Measurements from ENCODE around the gene TMEM74B. TPM values are rescaled to one million over a fixed set of nuclear protein-coding genes. Genes with fewer than 3 reads are reported as not detected.

The TMEM74B gene
- total and polyA plus RNA-seq, 9 of the 15 experiments (the other 6 are each of a cell fraction or from before 2014, with no cell fraction given), result 0.24 to 19.0 (median 7.5) TPM

DNA sequence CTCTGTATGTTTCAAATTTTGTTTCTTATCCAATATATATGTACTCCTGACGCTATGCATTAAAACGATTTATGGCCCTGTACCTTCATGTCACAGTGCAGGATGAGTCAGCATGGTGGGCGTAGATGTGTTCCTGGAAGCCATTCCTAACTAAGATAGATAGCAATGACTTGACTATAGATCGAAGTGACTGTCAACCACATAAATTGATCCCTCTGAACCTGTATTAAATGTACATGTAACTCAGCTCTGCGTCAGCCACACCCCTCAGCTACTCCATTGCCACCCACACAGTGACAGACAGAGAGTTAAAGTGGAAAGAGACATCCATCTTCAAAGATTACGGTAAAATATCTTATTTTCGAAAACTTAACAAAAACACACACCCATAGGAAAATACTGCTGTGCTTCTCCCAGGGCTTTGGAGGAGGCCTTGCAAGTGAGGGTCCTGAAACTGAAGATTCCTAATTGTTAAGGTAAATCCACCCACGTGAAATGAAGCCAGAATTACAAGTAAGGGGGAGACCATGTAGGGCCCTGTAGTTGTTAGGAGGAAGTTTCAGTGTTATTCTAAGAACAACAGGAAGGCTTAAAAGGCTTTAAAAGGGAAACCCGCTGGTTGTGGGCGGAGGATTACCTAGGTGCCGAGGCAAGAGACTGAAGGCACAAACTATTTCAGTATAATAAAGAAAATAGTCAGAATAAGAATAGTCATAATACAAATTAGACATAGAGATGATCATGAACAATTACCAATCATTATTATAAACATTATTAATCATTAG, 30.8 kb upstream of the TMEM74B start (continued):
- TF ChIP-seq, protein P1, sequence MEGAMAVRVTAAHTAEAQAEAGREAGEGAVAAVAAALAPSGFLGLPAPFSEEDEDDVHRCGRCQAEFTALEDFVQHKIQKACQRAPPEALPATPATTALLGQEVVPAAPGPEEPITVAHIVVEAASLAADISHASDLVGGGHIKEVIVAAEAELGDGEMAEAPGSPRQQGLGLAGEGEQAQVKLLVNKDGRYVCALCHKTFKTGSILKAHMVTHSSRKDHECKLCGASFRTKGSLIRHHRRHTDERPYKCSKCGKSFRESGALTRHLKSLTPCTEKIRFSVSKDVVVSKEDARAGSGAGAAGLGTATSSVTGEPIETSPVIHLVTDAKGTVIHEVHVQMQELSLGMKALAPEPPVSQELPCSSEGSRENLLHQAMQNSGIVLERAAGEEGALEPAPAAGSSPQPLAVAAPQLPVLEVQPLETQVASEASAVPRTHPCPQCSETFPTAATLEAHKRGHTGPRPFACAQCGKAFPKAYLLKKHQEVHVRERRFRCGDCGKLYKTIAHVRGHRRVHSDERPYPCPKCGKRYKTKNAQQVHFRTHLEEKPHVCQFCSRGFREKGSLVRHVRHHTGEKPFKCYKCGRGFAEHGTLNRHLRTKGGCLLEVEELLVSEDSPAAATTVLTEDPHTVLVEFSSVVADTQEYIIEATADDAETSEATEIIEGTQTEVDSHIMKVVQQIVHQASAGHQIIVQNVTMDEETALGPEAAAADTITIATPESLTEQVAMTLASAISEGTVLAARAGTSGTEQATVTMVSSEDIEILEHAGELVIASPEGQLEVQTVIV (CRISPR knock-in tag; IDR thresholded peaks at IDR 0.05; ENCODE audit: borderline replicate concordance), result no peak
- no peak for TF ChIP-seq ZBTB7A (IDR thresholded peaks at IDR 0.05; ENCODE audit: borderline replicate concordance, control insufficient read depth, low read depth, low read length)
- peak; percentile 92 for TF ChIP-seq EGR1 (conservative IDR thresholded peaks at IDR 0.05)
- no peak for TF ChIP-seq ZNF121 (CRISPR knock-in tag; conservative IDR thresholded peaks at IDR 0.05)
- TF ChIP-seq, protein P2, sequence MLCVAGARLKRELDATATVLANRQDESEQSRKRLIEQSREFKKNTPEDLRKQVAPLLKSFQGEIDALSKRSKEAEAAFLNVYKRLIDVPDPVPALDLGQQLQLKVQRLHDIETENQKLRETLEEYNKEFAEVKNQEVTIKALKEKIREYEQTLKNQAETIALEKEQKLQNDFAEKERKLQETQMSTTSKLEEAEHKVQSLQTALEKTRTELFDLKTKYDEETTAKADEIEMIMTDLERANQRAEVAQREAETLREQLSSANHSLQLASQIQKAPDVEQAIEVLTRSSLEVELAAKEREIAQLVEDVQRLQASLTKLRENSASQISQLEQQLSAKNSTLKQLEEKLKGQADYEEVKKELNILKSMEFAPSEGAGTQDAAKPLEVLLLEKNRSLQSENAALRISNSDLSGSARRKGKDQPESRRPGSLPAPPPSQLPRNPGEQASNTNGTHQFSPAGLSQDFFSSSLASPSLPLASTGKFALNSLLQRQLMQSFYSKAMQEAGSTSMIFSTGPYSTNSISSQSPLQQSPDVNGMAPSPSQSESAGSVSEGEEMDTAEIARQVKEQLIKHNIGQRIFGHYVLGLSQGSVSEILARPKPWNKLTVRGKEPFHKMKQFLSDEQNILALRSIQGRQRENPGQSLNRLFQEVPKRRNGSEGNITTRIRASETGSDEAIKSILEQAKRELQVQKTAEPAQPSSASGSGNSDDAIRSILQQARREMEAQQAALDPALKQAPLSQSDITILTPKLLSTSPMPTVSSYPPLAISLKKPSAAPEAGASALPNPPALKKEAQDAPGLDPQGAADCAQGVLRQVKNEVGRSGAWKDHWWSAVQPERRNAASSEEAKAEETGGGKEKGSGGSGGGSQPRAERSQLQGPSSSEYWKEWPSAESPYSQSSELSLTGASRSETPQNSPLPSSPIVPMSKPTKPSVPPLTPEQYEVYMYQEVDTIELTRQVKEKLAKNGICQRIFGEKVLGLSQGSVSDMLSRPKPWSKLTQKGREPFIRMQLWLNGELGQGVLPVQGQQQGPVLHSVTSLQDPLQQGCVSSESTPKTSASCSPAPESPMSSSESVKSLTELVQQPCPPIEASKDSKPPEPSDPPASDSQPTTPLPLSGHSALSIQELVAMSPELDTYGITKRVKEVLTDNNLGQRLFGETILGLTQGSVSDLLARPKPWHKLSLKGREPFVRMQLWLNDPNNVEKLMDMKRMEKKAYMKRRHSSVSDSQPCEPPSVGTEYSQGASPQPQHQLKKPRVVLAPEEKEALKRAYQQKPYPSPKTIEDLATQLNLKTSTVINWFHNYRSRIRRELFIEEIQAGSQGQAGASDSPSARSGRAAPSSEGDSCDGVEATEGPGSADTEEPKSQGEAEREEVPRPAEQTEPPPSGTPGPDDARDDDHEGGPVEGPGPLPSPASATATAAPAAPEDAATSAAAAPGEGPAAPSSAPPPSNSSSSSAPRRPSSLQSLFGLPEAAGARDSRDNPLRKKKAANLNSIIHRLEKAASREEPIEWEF (CRISPR knock-in tag; IDR thresholded peaks at IDR 0.05), result peak; percentile 82
- no peak for TF ChIP-seq CTBP1 (IDR thresholded peaks at IDR 0.05; ENCODE audit: borderline replicate concordance)
- TF ChIP-seq PPARD (CRISPR knock-in tag; IDR thresholded peaks at IDR 0.05), result no peak
- peak; percentile 79 for TF ChIP-seq SMARCA4 (IDR thresholded peaks at IDR 0.05)
- TF ChIP-seq NRF1 (conservative IDR thresholded peaks at IDR 0.05 in 1 of 2, IDR thresholded peaks at IDR 0.05 in 1 of 2), result no peak
- no peak for TF ChIP-seq ZNF785 (CRISPR knock-in tag; IDR thresholded peaks at IDR 0.05)
- no peak for TF ChIP-seq RUNX1 (IDR thresholded peaks at IDR 0.05; ENCODE audit: low read depth)
- TF ChIP-seq ARNT (IDR thresholded peaks at IDR 0.05), result no peak
- no peak for TF ChIP-seq HLTF (IDR thresholded peaks at IDR 0.05)
- TF ChIP-seq, protein P3, sequence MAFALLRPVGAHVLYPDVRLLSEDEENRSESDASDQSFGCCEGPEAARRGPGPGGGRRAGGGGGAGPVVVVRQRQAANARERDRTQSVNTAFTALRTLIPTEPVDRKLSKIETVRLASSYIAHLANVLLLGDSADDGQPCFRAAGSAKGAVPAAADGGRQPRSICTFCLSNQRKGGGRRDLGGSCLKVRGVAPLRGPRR (CRISPR knock-in tag; IDR thresholded peaks at IDR 0.05), result no peak
- TF ChIP-seq, protein P4, sequence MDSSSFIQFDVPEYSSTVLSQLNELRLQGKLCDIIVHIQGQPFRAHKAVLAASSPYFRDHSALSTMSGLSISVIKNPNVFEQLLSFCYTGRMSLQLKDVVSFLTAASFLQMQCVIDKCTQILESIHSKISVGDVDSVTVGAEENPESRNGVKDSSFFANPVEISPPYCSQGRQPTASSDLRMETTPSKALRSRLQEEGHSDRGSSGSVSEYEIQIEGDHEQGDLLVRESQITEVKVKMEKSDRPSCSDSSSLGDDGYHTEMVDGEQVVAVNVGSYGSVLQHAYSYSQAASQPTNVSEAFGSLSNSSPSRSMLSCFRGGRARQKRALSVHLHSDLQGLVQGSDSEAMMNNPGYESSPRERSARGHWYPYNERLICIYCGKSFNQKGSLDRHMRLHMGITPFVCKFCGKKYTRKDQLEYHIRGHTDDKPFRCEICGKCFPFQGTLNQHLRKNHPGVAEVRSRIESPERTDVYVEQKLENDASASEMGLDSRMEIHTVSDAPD (CRISPR knock-in tag; IDR thresholded peaks at IDR 0.05), result no peak
- peak; percentile 57 for TF ChIP-seq FOSL1 (tag; conservative IDR thresholded peaks at IDR 0.05)
- no peak for TF ChIP-seq NFXL1 (CRISPR knock-in tag; IDR thresholded peaks at IDR 0.05)
- TF ChIP-seq PURB (CRISPR knock-in tag; IDR thresholded peaks at IDR 0.05; ENCODE audit: low read depth), result no peak
- TF ChIP-seq TBL1XR1 (IDR thresholded peaks at IDR 0.05; ENCODE audit: low read length in 2 of 2), result no peak
- TF ChIP-seq FOXK1 (CRISPR knock-in tag; IDR thresholded peaks at IDR 0.05; ENCODE audit: borderline replicate concordance), result no peak

All from K562 (cell line).